HG02571 (cell line): Measurements from ENCODE around the gene TCAF2.
A peak's percentile ranks its signal among the peaks of the same experiment; 100 is the strongest.
"Not testable (repeated sequence)": the region's sequence is repeated elsewhere in the genome, so short reads cannot be mapped to it uniquely, and the experiment has no call there.

ENCODE experiments used
- ATAC-seq: cut with Tn5 transposase; IDR thresholded peaks from one replicate; pipeline ENCODE4 v1.9.1; 2021; ENCODE audit warnings: mild to moderate bottlenecking, moderate library complexity; ENCODE audit not compliant: unreplicated experiment

Gene TCAF2

GRCh38 chr7:143620646-143621045 lies at the start of gene TCAF2:
TCAF2 (plus strand) TSS chr7:143620974.
- ATAC-seq: peak; percentile 85

GRCh38 chr7:143571501-143571900 lies 49.3 kb upstream of the TCAF2 start, which contains the start of gene CTAGE15:
CTAGE15 (plus strand) TSS chr7:143571801; CDS start chr7:143571818, 17 bp downstream.
- not testable (repeated sequence) for ATAC-seq

DNA sequence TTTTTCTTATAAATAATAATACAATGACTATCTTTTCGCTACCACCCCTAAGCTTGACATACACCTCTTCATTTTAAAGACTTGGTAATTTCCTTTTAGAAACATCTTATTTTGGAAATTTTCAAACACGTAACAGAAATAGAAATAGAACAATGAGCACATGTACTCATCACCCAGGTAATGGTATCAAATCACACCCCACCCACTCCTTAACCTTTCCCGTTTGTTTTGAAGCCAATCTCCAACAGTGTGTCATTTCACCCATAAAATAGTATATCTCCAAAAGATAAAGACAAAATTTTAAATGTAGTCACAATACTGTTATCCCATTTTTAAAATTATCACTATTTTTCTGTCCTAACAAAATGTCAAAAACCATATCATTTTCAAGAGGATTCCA lies 32.6 kb upstream of the TCAF2 start:
- not testable (repeated sequence) for ATAC-seq

DNA sequence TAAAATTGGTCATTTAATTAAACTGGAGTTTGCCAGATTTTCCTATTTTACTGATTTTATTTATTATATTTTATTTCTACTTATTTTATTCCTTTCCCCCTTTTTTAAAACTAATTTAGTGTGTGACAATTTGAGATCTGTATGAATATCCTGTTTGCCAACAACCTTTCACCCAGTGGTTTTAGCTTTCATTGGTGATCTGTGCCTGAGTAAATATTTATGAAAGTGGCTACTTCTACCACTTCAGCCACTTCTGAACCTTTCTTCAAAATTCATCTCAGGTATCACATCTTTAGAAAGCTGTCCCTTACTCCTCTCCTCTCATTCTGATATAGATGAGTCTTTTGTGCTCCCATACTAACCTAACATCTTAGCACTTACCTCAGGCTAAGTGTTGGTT lies 30.9 kb upstream of the TCAF2 start:
- ATAC-seq: not testable (repeated sequence)

- not testable (repeated sequence) for ATAC-seq
Observed at GRCh38 chr7:143598086-143598485, 22.7 kb upstream of the TCAF2 start.

DNA sequence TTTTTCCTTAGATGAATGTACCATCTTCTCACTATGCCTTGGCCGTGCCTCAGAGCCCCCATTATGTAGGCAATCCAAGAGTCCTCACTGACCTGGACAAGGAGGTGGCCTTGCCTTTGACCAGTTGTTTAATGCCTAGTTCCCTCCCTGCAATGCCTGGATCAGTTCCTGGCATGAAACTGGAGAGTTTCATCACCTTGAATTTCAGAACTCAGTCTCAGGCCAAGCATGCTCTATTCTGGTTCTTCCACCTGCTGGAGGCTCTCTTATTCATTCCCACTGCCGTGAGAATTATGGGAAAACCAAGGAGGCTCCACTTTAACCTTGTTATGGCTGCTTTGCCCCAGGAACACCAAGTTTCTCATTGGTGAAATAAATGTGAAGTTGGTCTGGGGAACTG lies 17.2 kb upstream of the TCAF2 start:
- ATAC-seq: not testable (repeated sequence)

DNA sequence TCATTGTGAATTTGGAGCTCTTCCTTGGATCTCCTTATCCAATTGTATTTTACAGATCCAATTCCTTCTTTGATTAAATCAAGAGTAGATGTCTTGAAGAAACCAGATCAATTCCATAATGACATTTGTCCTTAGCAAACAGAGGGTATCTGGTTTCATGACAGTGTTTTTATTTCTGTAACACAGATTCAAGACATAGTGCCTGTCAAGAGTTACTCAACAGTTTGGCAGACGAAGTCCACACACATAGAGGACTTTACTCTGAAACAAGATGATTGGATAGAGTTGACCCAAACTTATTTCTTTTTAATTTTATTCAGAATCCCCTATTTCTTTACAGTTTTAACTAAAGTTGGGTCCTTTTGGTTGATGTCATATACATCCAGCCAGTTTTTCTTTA lies 14.7 kb upstream of the TCAF2 start:
- ATAC-seq: not testable (repeated sequence)

DNA sequence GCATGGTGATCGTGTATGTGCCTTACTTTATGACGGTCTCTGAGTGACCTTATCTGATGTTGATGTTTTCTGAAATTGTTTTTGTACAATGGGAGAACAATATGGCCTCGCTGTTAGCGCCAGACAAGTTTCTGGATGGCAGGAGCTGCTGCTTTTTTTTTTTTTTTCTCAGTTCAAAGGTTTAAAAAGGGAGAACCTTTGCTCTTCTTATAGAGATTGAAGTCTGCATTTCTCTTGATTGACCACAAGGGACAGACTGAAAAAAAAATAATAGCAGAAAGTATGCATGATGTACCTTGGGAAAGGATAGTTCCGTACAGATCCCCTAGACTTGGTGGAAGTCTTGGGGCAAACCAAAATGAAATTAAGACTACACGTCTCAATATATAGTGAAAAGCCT lies 5.2 kb upstream of the TCAF2 start:
- ATAC-seq: not testable (repeated sequence)

DNA sequence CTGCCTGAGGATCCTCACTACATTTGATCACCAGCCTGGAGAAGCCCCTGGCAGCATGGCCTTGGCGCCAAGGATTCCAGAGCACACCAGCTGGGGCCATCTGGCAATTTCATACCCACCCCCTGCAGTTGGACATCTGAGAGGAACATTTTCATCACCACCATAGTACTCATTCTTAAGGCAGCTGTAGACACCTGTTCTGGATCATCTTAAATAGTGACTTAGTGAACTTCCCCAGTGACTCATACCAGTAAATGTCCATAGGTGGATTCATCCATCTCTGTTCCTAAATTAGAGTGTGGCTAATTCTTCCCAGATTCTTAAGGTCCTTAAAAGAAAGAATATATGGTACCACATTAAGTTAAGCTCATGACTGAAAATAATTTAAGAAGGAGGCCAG lies 3.6 kb upstream of the TCAF2 start:
- not testable (repeated sequence) for ATAC-seq

DNA sequence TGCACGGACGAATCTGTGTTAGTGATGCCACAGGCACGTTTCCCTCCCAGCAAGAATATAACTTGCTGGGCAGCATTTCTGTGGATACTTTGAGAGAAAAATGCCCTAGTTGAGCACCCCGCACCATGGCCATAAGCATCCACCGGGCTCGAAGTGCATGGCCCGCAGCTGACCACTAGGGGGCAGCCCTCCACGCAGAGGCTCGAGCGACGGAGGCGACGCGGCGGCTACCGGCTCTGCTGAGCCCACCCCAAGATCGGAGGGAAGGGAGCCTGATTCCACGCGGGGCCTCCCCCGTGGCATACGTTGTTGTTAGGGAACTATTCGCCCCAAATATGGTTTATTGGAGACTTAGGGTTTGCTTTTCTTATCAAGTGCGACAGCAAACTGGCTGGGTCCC lies 716 bp upstream of the TCAF2 start:
- peak; percentile 24 for ATAC-seq

GRCh38 chr7:143621175-143621574 lies 401 bp downstream of the TCAF2 start:
- peak; percentile 38 for ATAC-seq

- peak; percentile 30 for ATAC-seq
Observed at GRCh38 chr7:143622130-143622529, 1.4 kb downstream of the TCAF2 start.

DNA sequence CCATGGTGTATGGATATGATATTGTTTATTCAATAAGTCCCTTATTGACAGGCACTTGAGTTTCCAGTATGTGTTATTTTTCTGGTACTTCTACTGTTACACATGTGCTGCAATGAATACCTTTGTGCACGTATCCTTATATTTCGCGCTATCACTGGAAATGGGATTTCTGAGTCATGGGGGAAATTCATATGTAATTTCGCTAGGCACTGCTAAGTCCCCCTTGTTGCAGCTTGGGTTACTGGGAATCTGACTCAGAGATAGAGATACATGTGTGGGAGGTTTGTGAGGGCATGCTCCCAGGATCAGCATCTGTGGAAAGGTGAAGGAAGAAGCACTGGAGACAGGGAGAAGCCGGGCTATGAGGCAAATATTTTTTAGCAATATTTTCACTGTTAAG lies 9.9 kb downstream of the TCAF2 start:
- ATAC-seq: not testable (repeated sequence)

DNA sequence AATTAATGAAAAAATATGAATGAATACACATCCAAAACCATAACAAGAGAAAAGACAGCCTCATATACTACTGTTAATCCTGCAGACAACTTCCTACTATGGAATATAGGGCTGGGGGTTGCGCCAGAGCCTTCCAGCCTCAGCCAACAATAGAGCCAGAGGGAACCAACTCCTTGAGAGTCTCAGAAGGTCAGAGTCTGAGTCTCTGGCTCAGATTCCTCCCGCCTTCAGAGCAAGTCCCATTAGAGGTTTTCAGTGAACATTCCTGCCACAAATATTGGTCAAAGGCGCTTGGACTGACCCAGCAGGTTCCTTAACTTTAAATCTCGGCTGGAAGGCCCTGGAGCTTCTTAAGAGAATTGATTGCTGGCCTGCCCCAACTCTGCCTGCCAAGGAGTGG lies 11.7 kb downstream of the TCAF2 start:
- ATAC-seq: not testable (repeated sequence)

DNA sequence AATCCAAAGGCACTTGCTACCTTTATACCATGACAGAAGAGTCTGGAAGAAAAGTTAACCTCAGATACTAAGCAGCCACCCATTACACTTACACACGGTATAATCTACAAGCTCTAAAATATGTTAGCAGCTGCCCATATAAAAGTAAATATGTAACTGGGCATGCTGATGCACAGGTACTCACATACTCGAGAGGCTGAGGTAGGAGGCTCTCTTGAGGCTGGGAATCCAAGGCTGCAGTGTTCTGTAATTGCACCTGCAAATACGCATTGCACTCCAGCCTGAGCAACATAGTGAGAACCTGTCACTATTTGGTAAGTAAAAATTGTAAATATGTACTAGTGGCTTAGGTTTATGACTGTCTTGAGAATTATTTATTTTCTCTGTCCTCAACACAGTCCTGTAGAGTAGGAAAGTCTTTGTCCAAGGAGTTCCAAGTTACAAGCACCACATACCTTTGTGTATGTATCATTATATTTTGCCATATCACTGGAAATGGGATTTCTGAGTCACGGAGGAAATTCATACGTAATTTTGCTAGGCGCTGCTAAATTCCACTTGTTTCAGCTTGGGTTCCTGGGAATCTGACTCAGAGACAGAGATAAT lies 12.3 kb downstream of the TCAF2 start:
- not testable (repeated sequence) for ATAC-seq

- not testable (repeated sequence) for ATAC-seq
Observed at GRCh38 chr7:143635364-143636240, 14.8 kb downstream of the TCAF2 start.

DNA sequence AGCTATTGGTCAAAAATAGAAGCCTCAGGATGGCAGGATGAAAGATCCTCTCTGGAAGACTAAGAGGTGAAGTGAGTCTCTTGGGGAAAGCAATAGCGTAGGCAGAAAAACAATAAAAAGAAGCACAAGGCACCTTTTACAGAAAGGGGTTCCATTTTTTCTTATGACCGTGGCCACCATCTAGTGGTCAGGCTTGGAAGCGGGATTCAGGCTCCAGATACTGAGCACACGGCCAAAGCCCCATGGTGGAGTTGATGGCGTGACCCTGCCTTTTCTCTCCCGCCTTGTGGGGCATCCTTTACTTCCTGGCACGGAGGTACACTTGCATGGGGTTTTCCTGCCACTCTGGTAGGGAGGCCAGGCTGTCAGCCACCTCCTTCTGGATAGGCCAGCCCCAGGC lies 18.6 kb downstream of the TCAF2 start:
- peak; percentile 68 for ATAC-seq

- ATAC-seq: not testable (repeated sequence)
Observed at GRCh38 chr7:143640528-143641189, 19.9 kb downstream of the TCAF2 start.

GRCh38 chr7:143646598-143646997 lies 25.8 kb downstream of the TCAF2 start:
- ATAC-seq: not testable (repeated sequence)

DNA sequence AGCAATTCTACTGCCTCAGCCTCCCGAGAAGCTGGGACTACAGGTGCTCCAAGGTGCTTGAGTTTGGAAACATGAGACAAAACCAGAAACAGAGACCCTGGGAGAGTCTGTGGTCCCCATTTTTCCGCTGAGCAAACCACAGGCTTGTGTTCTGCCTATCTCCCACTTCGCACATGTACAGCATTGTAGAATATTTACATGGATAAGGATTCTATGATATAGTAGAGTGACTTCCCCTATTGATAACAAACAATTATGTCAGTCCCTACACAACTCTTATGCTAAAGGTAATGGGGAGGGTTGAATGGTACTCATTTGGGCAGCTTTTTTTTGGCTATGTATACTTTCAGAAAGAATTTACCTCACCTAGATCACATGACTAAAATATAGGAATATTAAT lies 29.1 kb downstream of the TCAF2 start:
- ATAC-seq: not testable (repeated sequence)

DNA sequence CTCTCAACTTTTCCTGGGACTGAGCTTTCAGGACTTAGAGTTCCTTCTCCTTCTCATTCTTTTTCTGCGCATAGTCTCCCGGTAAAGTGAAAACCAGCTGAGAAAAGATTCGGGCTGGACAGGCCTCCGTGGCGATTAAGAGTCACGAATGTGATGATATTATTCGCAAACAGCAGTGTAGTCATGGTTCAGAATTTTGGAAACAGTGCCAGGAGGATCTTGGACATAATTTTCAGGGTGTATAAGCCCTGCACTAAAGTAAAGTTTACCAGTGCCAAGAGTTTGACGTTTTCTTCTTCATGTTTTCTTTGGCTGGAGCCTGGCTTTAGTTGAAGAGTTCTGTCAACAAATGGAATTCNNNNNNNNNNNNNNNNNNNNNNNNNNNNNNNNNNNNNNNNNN lies 29.7 kb downstream of the TCAF2 start:
- ATAC-seq: not testable (repeated sequence)
